ENCODE measurements around the gene SLC12A3. TPM values are rescaled to one million over a fixed set of nuclear protein-coding genes. Genes with fewer than 3 reads are reported as not detected.
A peak's percentile ranks its signal among the peaks of the same experiment; 100 is the strongest.

The SLC12A3 gene
- polyA plus RNA-seq, 6 donors from 2014 or later = 0.10 to 0.57 (median 0.26) TPM; not detected in 3

DNA sequence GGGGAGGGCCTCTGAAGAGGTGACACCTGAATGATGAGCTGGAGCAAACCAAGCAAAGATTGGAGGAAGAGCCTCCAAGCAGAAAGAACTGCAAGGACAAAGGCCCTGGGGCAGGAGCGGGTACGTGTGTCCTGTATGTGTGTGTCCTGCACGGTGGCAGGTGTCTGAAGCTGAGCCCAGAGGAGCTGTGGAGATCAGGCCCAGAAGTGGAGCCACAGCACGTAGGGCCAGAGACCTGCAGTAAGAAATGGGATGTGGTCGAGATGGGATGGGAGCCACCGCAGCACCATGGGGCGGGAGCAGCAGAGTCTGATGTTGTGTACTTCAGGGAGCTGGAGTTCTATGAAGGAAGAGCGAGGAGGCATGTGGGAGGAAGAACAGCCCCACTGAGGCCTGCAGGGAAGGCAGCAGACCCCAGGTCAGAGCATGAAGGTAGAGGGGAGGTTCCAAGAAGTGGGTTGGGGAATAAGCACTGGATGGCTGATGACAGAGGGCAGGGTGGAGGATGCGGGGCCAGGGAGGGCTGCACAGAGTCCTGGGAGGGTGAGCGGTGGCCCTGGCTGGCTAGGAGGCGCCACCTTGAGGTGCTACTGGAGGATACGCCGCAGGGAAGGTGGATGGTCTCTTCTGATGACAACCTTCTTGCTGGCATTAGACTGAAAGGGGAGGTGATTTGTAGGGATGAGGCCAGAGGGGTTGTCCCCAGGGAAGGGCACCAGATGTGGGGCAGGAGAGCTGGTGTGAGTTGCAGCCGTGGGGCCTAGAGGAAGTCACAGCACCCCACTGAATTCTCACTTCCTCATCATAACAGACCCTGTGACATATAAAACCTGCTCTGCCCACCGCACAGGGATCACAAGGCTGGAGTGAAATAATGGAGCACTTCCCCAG is 86.1 kb downstream of the SLC12A3 start:
- peak overlapping the region; percentile 80 to 99 (median 96) for H3K27ac Mint-ChIP-seq
- H3K27me3 Mint-ChIP-seq = no peaks in the 10 kb centered on the region
- H3K4me3 Mint-ChIP-seq = peak overlapping the region; percentile 25 to 86 (median 68)
- DNase-seq (peak; percentile 90), ATAC-seq (ENCODE audit: low read depth in 2 of 2) (peak; percentile 95 to 96)
- no peaks in the 10 kb centered on the region for H3K9me3 Mint-ChIP-seq
- peaks cover 28 to 48% (median 43%) of the 10 kb centered on the region in 3 donors for H3K4me1 Mint-ChIP-seq
- peaks cover 0 to 6% of the 10 kb centered on the region in 2 donors for H3K36me3 Mint-ChIP-seq

DNA sequence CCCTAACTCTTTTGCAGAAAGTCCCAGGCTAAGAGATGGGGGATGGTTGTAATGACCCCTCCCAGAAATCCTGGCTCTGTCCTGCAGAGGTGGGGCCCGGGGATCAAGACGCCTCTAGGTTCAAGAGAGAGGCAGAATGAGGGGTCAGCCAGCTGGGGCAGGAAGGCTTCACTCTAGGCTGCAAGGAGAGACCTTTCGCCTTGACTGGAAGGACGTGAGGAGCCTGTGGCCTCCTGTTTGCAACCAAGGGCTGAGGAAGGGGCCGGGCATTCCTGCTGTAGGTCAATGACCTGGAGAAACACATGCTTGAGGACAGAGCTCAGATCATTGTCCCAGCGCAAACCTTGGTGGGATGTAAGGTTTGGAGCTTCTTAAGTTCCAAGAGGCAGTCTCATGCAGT is 88.0 kb downstream of the SLC12A3 start:
- H3K4me3 Mint-ChIP-seq = no peak overlapping the region
- H3K27me3 Mint-ChIP-seq = no peaks in the 10 kb centered on the region
- H3K4me1 Mint-ChIP-seq = peaks cover 22 to 39% (median 36%) of the 10 kb centered on the region in 3 donors
- H3K27ac Mint-ChIP-seq = peak overlapping the region in 3 of 6 donors; percentile 55 to 80 (median 64)
- DNase-seq (no peak), ATAC-seq (ENCODE audit: low read depth in 2 of 2) (no peak)
- H3K9me3 Mint-ChIP-seq = no peaks in the 10 kb centered on the region
- no peaks in the 10 kb centered on the region for H3K36me3 Mint-ChIP-seq

DNA sequence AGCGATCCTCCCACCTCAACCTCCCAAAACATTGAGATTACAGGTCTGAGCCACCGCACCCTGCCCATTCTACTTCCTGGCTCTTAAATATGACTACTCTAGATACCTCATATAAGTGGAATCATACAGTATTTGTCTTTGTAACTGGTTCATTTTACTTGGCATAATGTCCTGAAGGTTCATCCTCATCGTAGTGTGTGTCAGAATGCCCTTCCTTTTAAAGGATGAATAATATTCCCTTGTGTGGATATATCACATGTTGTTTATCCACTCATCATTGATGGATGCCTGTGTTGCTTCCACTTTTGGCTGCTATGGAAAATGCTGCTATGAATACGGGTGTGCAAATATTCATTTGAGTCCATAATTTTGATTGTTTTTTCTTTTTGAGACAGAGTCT is 91.1 kb downstream of the SLC12A3 start:
- Mint-ChIP-seq H3K27ac (peak overlapping the region in 1 of 6 donors; percentile 72), H3K4me3 (no peak overlapping the region)

DNA sequence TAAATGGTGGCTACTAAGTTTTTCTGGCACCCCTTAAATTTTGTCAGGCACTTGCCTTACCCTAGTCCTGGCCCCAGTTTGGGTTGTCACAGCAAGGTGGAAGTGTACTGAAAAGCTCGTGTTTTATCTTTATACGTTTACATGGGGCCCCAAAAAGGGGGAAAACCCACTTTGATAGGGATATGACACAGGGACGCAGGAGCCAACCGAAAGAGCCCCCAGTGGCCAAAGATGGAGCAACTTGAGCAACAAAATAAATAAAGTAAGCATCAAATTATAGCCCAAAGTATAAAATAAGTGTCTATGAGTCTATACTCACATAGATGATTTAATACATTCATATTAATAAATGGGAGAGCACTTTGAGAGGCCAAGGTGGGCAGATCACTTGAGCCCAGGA is 91.7 kb downstream of the SLC12A3 start:
- H3K4me1 Mint-ChIP-seq = peaks cover under 1 to 12% (median 12%) of the 10 kb centered on the region in 3 donors
- H3K27ac Mint-ChIP-seq = peak overlapping the region in 1 of 6 donors; percentile 72
- no peaks in the 10 kb centered on the region for H3K36me3 Mint-ChIP-seq
- H3K27me3 Mint-ChIP-seq = no peaks in the 10 kb centered on the region
- peak in 1 of 2 donors; percentile 27 for ATAC-seq (ENCODE audit: low read depth in 2 of 2)
- no peaks in the 10 kb centered on the region for H3K9me3 Mint-ChIP-seq
- DNase-seq = no peak
- H3K4me3 Mint-ChIP-seq = no peak overlapping the region

More for the DNA sequence above, 91.1 kb downstream of the SLC12A3 start:
- no peak for ATAC-seq (ENCODE audit: low read depth in 2 of 2)
- Mint-ChIP-seq H3K4me1 (peaks cover 7 to 19% (median 18%) of the 10 kb centered on the region in 3 donors), H3K9me3 (no peaks in the 10 kb centered on the region), H3K27me3 (no peaks in the 10 kb centered on the region), H3K36me3 (no peaks in the 10 kb centered on the region)
- no peak for DNase-seq

DNA sequence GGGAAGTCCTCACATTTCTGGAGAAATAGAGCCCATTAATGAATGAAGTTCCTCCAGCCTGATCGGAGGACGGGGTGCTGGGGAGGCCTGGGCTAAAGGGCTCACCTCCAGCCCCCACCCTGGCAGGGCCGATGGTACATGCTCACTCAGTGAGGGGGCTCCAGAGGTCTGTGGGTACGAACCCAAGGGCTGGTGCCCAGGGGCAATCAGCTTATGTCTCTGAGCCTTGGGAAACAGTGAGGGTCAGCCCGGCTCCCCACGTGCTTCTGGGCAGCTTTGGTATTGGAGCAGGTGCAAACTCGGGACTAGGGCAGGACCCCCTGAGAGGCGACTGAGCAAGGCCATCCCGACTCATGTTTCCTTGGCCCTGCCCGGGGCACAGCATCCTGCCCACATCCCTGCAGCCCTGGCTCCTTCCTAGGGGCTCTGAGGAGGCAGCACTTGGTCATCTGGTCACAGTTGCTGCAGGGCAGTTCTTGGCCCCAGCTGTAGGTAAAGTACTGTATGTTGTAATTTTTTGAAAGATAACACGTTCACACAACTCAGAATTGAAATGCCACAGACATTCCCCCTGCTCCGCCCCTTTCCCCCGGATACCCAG is 95.8 kb downstream of the SLC12A3 start:
- Mint-ChIP-seq H3K4me3 (no peak overlapping the region), H3K27ac (peak overlapping the region in 2 of 6 donors; percentile 30 to 47), H3K36me3 (no peaks in the 10 kb centered on the region), H3K4me1 (peaks cover 14 to 16% (median 16%) of the 10 kb centered on the region in 3 donors), H3K27me3 (no peaks in the 10 kb centered on the region), H3K9me3 (no peaks in the 10 kb centered on the region)
- DNase-seq (no peak), ATAC-seq (ENCODE audit: low read depth in 2 of 2) (no peak)

DNA sequence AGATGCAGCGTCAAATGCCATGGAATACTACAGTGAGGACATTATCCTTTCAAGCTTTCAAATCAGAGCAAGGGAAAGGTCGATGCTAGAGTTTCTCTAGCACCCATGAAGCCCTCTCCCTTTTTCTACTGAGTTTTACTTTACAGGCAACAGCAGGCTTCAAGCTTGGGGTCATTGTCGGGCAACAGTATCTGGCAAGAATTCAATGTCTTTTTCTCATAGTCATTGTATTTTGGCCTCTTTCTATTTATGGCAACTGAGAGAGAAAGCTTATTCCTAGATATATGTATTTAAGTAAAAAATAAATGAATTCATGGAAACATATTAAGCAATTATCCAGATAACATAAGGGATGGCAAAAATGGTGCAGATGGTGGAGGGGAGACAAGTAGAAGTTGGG is 96.4 kb downstream of the SLC12A3 start:
- no peaks in the 10 kb centered on the region for H3K9me3 Mint-ChIP-seq
- peaks cover 17 to 21% (median 20%) of the 10 kb centered on the region in 3 donors for H3K4me1 Mint-ChIP-seq
- H3K27ac Mint-ChIP-seq = peak overlapping the region in 1 of 6 donors; percentile 47
- DNase-seq (no peak), ATAC-seq (ENCODE audit: low read depth in 2 of 2) (no peak)
- H3K4me3 Mint-ChIP-seq = peak overlapping the region in 1 of 8 donors; percentile 41
- no peaks in the 10 kb centered on the region for H3K27me3 Mint-ChIP-seq
- no peaks in the 10 kb centered on the region for H3K36me3 Mint-ChIP-seq

DNA sequence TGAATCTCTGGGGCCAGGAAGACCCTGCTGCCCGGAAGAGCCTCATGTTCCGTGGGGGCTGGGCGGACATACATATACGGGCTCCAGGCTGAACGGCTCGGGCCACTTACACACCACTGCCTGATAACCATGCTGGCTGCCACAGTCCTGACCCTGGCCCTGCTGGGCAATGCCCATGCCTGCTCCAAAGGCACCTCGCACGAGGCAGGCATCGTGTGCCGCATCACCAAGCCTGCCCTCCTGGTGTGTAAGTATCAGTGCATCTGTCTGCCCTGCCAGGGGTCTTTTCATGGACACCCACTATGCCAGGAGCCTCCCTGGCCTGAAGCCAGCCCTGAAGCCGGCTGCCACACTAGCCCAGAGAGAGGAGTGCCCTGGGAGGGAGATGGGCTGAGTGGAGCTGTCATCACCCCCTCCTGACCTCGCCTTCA is 96.9 kb downstream of the SLC12A3 start, which contains the start of gene CETP:
TSS of gene CETP (plus strand) at position 100 of the 431 bp plus-strand sequence. CDS start at position 130, 30 bp downstream.
- H3K4me1 Mint-ChIP-seq = peaks cover 17 to 23% (median 20%) of the 10 kb centered on the region in 3 donors
- no peaks in the 10 kb centered on the region for H3K36me3 Mint-ChIP-seq
- DNase-seq (no peak), ATAC-seq (ENCODE audit: low read depth in 2 of 2) (no peak)
- H3K4me3 Mint-ChIP-seq = peak within 1 kb of the TSS in 1 of 8 donors; percentile 41
- H3K27ac Mint-ChIP-seq = peak within 1 kb of the TSS in 2 of 6 donors; percentile 30 to 47
- H3K27me3 Mint-ChIP-seq = no peaks in the 10 kb centered on the region
- no peaks in the 10 kb centered on the region for H3K9me3 Mint-ChIP-seq

DNA sequence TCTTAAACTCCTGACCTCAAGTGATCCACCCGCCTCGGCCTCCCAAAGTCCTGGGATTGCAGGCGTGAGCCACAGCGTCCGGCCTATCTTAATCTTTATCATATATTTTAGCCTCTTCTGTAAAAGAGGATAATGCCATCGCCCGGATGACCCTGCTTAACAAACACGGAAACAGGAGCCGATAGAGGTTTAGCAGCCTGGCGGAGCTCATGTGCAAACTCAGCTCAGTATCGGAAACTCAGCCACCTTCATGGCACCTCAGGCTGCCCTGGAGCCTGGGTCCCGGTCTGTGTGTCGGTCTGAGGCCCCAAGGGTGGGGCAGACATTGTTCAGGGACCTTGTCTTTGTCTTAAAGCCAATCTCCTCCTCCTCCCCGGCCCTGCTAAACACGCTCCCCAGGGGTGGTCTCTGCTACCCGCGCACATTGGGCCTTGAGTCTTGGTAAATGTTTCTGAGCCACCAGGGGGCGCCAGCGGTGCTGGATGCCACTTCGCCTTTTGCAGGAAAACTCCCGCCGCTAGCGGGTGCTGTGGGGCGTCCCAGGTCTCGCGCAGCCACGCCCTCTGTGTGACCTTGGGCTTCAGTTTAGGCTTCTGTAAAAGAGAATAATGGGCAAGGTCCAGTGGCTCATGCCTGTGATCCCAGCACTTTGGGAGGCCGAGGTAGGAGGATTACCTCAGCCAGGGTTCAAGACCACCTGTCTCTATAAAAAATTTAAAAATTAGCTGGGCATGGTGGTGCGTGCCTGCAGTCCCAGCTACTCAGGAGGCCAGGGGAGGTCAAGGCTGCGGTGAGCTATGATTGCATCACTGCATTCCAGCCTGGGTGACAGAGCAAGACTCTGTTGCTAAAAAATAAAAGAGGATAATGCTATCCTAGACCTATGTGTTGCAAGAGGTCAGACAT is 99.5 kb downstream of the SLC12A3 start:
- Mint-ChIP-seq H3K36me3 (no peaks in the 10 kb centered on the region), H3K9me3 (no peaks in the 10 kb centered on the region), H3K4me1 (peaks cover 20 to 23% (median 23%) of the 10 kb centered on the region in 3 donors), H3K27me3 (no peaks in the 10 kb centered on the region), H3K4me3 (peak overlapping the region in 6 of 8 donors; percentile 15 to 74 (median 28)), H3K27ac (peak overlapping the region; percentile 4 to 92 (median 84))
- ATAC-seq (ENCODE audit: low read depth in 2 of 2) = peak; percentile 82 to 91
- DNase-seq = peak; percentile 89

Other genes with a start within 250 kb of the SLC12A3 start
- gene MT1E, start 239.4 kb upstream of the SLC12A3 start, polyA plus RNA-seq (ENCODE audit: low read depth in 6 of 6) = not detected
- not detected for gene MT1M, start 232.5 kb upstream of the SLC12A3 start, polyA plus RNA-seq (ENCODE audit: low read depth in 6 of 6)
- gene MT1A, start 226.5 kb upstream of the SLC12A3 start, polyA plus RNA-seq (ENCODE audit: low read depth in 6 of 6) = not detected
- gene MT1B, start 213.3 kb upstream of the SLC12A3 start, polyA plus RNA-seq (ENCODE audit: low read depth in 6 of 6) = not detected
- 10 to 100 TPM in 1 of 6 donors, 1 to 10 TPM in 5; 4.0 to 10.3 (median 4.6) TPM for gene MT1F, start 207.2 kb upstream of the SLC12A3 start, polyA plus RNA-seq (ENCODE audit: low read depth in 6 of 6)
- gene MT1G, start 197.1 kb upstream of the SLC12A3 start, polyA plus RNA-seq (ENCODE audit: low read depth in 6 of 6) = not detected
- gene MT1H, start 195.4 kb upstream of the SLC12A3 start, polyA plus RNA-seq (ENCODE audit: low read depth in 6 of 6) = not detected
- gene MT1X, start 182.7 kb upstream of the SLC12A3 start, polyA plus RNA-seq (ENCODE audit: low read depth in 6 of 6) = 1 to 10 TPM in 5 of 6 donors, not detected in 1; 2.4 to 8.9 (median 8.0) TPM
- gene NUP93, start 135.1 kb upstream of the SLC12A3 start, polyA plus RNA-seq (ENCODE audit: low read depth in 6 of 6) = 10 to 100 TPM; 54.7 to 72.7 (median 66.8) TPM
- 1,000 to 10,000 TPM in 1 of 6 donors, 100 to 1,000 TPM in 5; 235 to 1,138 (median 264) TPM for gene HERPUD1, start 66.9 kb downstream of the SLC12A3 start, polyA plus RNA-seq (ENCODE audit: low read depth in 6 of 6)
- gene CETP, start 96.7 kb downstream of the SLC12A3 start, polyA plus RNA-seq (ENCODE audit: low read depth in 6 of 6) = under 1 TPM in 4 of 6 donors, not detected in 2; 0.25 to 0.72 (median 0.27) TPM
- 10 to 100 TPM in 5 of 6 donors, 1 to 10 TPM in 1; 2.9 to 42.9 (median 29.9) TPM for gene NLRC5, start 124.3 kb downstream of the SLC12A3 start, polyA plus RNA-seq (ENCODE audit: low read depth in 6 of 6)
- gene CPNE2, start 227.4 kb downstream of the SLC12A3 start, polyA plus RNA-seq (ENCODE audit: low read depth in 6 of 6) = 1 to 10 TPM in 1 of 6 donors, under 1 TPM in 3, not detected in 2; 0.53 to 1.3 (median 0.76) TPM

Data from naive B cell (primary cell).